Mesenchymal stem cell (in vitro differentiated cells and primary cell): Measurements from ENCODE around the gene ZNF460.

ENCODE experiments used
- DNase-seq: peaks from one replicate; pipeline ENCODE4 v3.0.0-alpha.2; 2013
- H2AFZ ChIP-seq: one replicate; pipeline ENCODE4 v1.6.1; 2013; ENCODE audit warnings: low read depth, mild to moderate bottlenecking, control low read depth, inconsistent platforms, low read length, moderate library complexity
- H2AK5ac ChIP-seq: 2 replicates; pipeline ENCODE4 v1.6.1; 2013; ENCODE audit warnings: low read length, moderate library complexity, mild to moderate bottlenecking, inconsistent platforms; ENCODE audit not compliant: severe bottlenecking
- H2BK120ac ChIP-seq: one replicate; pipeline ENCODE4 v1.6.1; 2013; ENCODE audit warnings: low read depth, mild to moderate bottlenecking, inconsistent platforms, low read length, moderate library complexity
- H2BK12ac ChIP-seq, 2 experiments: one replicate each; pipeline ENCODE4 v1.6.1; 2013; ENCODE audit warnings: inconsistent platforms in 2 of 2, low read length in 2 of 2, mild to moderate bottlenecking in 2 of 2, moderate library complexity in 2 of 2, control low read depth in 1 of 2
- H2BK15ac ChIP-seq: one replicate; pipeline ENCODE4 v1.6.1; 2013; ENCODE audit warnings: mild to moderate bottlenecking, low read depth, inconsistent platforms; ENCODE audit not compliant: poor library complexity, severe bottlenecking
- H2BK5ac ChIP-seq: 2 replicates; pipeline ENCODE4 v1.6.1; 2013; ENCODE audit warnings: low read depth, mild to moderate bottlenecking, low read length, control low read depth, inconsistent platforms; ENCODE audit not compliant: poor library complexity, severe bottlenecking
- H3K14ac ChIP-seq, 2 experiments: one replicate each; pipeline ENCODE4 v1.6.1; 2013; ENCODE audit warnings: inconsistent platforms in 2 of 2, low read length in 2 of 2, control low read depth in 1 of 2, mild to moderate bottlenecking in 1 of 2, moderate library complexity in 1 of 2
- H3K18ac ChIP-seq, 2 experiments: one replicate each; pipeline ENCODE4 v1.6.1; 2013; ENCODE audit warnings: inconsistent platforms in 2 of 2, low read length in 2 of 2, control low read depth in 1 of 2, low read depth in 1 of 2, mild to moderate bottlenecking in 1 of 2
- H3K23ac ChIP-seq, 2 experiments: one replicate each; pipeline ENCODE4 v1.6.1; 2013; ENCODE audit warnings: inconsistent platforms in 2 of 2, low read length in 2 of 2, mild to moderate bottlenecking in 2 of 2, moderate library complexity in 2 of 2, control low read depth in 1 of 2
- H3K27ac ChIP-seq: 2 replicates; pipeline ENCODE4 v1.5.1; 2013; ENCODE audit warnings: mild to moderate bottlenecking, moderate library complexity, low read length, control low read depth, inconsistent platforms; ENCODE audit not compliant: poor library complexity, severe bottlenecking
- H3K27me3 ChIP-seq, 2 experiments: 2 replicates each; pipeline versions ENCODE4 v1.6.1 to v1.7.0; 2013; ENCODE audit warnings: low read length in 2 of 2, mild to moderate bottlenecking in 2 of 2, moderate library complexity in 2 of 2, control low read depth in 1 of 2, inconsistent platforms in 1 of 2; ENCODE audit not compliant: control insufficient read depth in 1 of 2, insufficient read depth in 1 of 2
- H3K36me3 ChIP-seq, 2 experiments: 2 replicates each; pipeline versions ENCODE4 v1.6.1 to v1.7.0; 2013; ENCODE audit warnings: low read length in 2 of 2, control low read depth in 1 of 2, inconsistent platforms in 1 of 2, low read depth in 1 of 2, mild to moderate bottlenecking in 1 of 2; ENCODE audit not compliant: insufficient read depth in 2 of 2, control insufficient read depth in 1 of 2
- H3K4ac ChIP-seq, 2 experiments: one replicate each; pipeline ENCODE4 v1.6.1; 2013; ENCODE audit warnings: inconsistent platforms in 2 of 2, low read length in 2 of 2, mild to moderate bottlenecking in 2 of 2, moderate library complexity in 2 of 2, control low read depth in 1 of 2, low read depth in 1 of 2
- H3K4me1 ChIP-seq: 2 replicates; pipeline ENCODE4 v1.6.1; 2013; ENCODE audit warnings: low read depth, low read length, control low read depth; ENCODE audit not compliant: control insufficient read depth, insufficient read depth
- H3K4me2 ChIP-seq: 2 replicates; pipeline ENCODE4 v1.6.1; 2013; ENCODE audit warnings: low read length, mild to moderate bottlenecking, inconsistent platforms; ENCODE audit not compliant: poor library complexity, severe bottlenecking
- H3K4me3 ChIP-seq, 2 experiments: 2 replicates each; pipeline versions ENCODE4 v1.5.1 to v1.7.0; 2013; ENCODE audit warnings: low read length in 2 of 2, mild to moderate bottlenecking in 2 of 2, control low read depth in 1 of 2, low read depth in 1 of 2; ENCODE audit not compliant: insufficient read depth in 1 of 2
- H3K79me1 ChIP-seq: replicated peaks from 2 replicates; pipeline ENCODE4 v1.6.1; 2013; ENCODE audit warnings: mild to moderate bottlenecking, control low read depth, low read length, inconsistent platforms; ENCODE audit not compliant: poor library complexity, severe bottlenecking
- H3K9ac ChIP-seq: 2 replicates; pipeline ENCODE4 v1.7.0; 2013; ENCODE audit warnings: mild to moderate bottlenecking, low read length, moderate library complexity
- H3K9me3 ChIP-seq: 2 replicates; pipeline ENCODE4 v1.7.0; 2013; ENCODE audit warnings: mild to moderate bottlenecking, low read length; ENCODE audit not compliant: control insufficient read depth
- H4K8ac ChIP-seq: one replicate; pipeline ENCODE4 v1.6.1; 2013; ENCODE audit warnings: inconsistent platforms, mild to moderate bottlenecking, low read length, moderate library complexity
- H4K91ac ChIP-seq: one replicate; pipeline ENCODE4 v1.6.1; 2013; ENCODE audit warnings: mild to moderate bottlenecking, low read length, inconsistent platforms
- WGBS: methylation state at CpG from one replicate; pipeline ENCODE4 v1.1.7; 2013; ENCODE audit warnings: mixed read lengths; 5-methylcytosine and 5-hydroxymethylcytosine counted together

ZNF460 gene

DNA sequence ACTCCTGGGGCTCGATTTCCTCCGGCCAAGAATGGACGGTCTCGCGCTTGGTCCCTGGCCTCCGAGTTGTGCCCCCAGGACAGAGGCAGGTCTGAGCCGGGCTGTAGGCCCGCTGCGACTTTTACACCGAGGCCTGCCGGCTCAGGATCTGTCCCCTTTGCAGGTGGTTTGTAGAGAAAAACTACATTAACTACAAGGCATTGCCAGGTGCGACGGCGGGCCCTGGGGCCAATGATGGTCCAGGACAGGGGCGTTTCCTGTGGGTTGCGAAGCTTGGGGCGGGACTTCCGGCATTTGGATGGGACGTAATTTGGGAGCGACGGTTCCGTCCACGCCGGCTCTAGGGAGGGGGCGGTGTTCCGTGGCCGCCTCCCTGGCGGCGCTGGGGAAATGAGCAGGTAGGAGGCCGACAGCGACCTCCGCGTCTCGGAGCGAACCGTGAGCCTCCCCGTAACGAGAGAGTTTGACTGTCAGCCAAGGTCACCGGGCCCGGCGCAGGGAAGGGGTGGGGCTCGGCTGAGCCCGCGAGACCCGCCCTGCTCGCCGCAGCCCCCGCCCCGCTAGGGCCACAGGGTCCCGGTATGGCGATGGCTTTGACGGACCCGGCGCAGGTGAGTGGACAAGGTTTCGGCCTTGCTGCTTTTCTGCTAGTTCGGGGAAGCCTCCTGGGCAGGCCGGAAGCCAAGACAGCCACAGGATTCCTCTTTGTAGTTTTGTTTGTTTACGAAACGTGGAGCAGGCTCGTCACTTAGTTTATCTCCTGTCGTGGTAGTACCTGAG lies 39.8 kb upstream of the ZNF460 start, which contains the start of gene ZNF805:
ZNF805 (plus strand) TSS at position 322 of the 780 bp plus-strand sequence; CDS start at position 582, 260 bp downstream.
- Histone ChIP-seq H3K27ac (peak within 1 kb of the TSS; percentile 79), H2BK12ac (no peak within 1 kb of the TSS), H2AFZ (peak within 1 kb of the TSS; percentile 98), H3K79me1 (peaks cover 21% of the 10 kb centered on the region), H3K9ac (peak within 1 kb of the TSS; percentile 100), H3K18ac (peak within 1 kb of the TSS; percentile 86 to 93), H3K14ac (peak within 1 kb of the TSS in 1 of 2 experiments; percentile 76), H3K4me2 (peak within 1 kb of the TSS; percentile 72), H2BK5ac (peak within 1 kb of the TSS; percentile 20), H3K9me3 (no peaks in the 10 kb centered on the region), H2BK15ac (peak within 1 kb of the TSS; percentile 39), H4K91ac (peak within 1 kb of the TSS; percentile 87), H2AK5ac (no peak within 1 kb of the TSS), H3K23ac (no peak within 1 kb of the TSS), H3K4ac (peak within 1 kb of the TSS; percentile 80 to 93), H3K27me3 (no peaks in the 10 kb centered on the region), H2BK120ac (peak within 1 kb of the TSS; percentile 21), H3K36me3 (peaks cover 18 to 21% of the 10 kb centered on the region in 2 experiments), H4K8ac (peak within 1 kb of the TSS; percentile 99), H3K4me3 (peak within 1 kb of the TSS; percentile 89 to 100), H3K4me1 (peaks cover 9% of the 10 kb centered on the region)
- under 1% methylated on average over 60 of the region's 61 CpGs for WGBS
- peak; percentile 91 for DNase-seq

DNA sequence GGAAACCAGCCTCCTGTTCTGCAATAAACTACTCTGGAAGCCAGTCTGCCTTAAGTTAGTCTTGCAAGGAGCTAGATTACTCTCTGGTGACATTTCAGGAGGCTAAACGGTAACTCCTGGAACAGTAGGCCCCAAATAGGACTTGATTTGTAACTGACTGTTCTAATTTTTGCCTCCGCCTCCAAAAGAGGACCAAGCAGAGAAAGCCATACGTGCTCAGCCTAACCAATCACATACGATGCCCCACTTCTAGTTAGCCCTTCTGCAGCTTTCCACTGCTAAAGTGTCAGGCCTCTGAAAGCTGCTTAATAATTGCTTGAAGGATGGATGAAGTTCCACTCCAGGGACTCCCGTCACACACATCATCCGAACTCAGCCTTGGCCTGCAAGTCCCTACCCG lies 39.1 kb upstream of the ZNF460 start:
- Histone ChIP-seq H3K27ac (no peak overlapping the region), H3K14ac (no peak overlapping the region), H2BK15ac (no peak overlapping the region), H2AK5ac (no peak overlapping the region), H4K8ac (no peak overlapping the region), H3K4me1 (peaks cover 9% of the 10 kb centered on the region), H3K79me1 (peaks cover 26% of the 10 kb centered on the region), H3K4me2 (peak overlapping the region; percentile 64), H2BK5ac (no peak overlapping the region), H2BK120ac (no peak overlapping the region), H3K18ac (no peak overlapping the region), H4K91ac (no peak overlapping the region), H3K9me3 (no peaks in the 10 kb centered on the region), H2BK12ac (no peak overlapping the region), H3K4me3 (peak overlapping the region; percentile 89 to 100), H3K23ac (no peak overlapping the region), H2AFZ (no peak overlapping the region), H3K36me3 (peaks cover 22 to 27% of the 10 kb centered on the region in 2 experiments), H3K27me3 (no peaks in the 10 kb centered on the region), H3K9ac (peak overlapping the region; percentile 100), H3K4ac (peak overlapping the region; percentile 49 to 62)
- peak; percentile 46 for DNase-seq
- 44% methylated on average over 7 of the region's 7 CpGs for WGBS

DNA sequence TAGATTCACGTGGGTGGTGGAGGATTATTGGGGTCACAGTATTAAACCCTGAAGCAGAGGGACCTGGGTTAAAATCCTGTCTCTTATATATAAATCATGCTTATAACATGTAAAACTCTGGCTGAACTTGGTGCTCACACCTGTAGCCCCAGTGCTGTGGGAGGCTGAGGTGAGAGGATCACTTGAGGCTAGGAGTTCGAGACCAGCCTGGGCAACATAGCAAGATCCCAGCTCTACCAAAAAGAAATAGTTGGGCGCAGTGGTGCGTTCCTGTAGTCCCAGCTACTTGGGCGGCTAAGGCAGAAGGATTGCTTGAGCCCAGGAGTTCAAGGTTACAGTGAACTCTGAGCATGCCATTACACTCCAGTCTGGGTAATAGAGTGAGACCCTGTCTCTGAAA lies 37.5 kb upstream of the ZNF460 start:
- no peak overlapping the region for H3K23ac ChIP-seq
- no peak overlapping the region for H3K4me3 ChIP-seq
- no peak overlapping the region for H2BK5ac ChIP-seq
- no peak overlapping the region for H2AFZ ChIP-seq
- H2BK15ac ChIP-seq = no peak overlapping the region
- 95% methylated on average over 4 of the region's 5 CpGs for WGBS
- no peak overlapping the region for H3K18ac ChIP-seq
- no peak overlapping the region for H3K4me2 ChIP-seq
- H3K79me1 ChIP-seq = peaks cover 38% of the 10 kb centered on the region
- DNase-seq = no peak
- H3K36me3 ChIP-seq = peaks cover 37 to 43% of the 10 kb centered on the region in 2 experiments
- no peak overlapping the region for H2BK12ac ChIP-seq
- H4K8ac ChIP-seq = no peak overlapping the region
- H3K9ac ChIP-seq = no peak overlapping the region
- no peaks in the 10 kb centered on the region for H3K9me3 ChIP-seq
- no peak overlapping the region for H3K4ac ChIP-seq
- H3K4me1 ChIP-seq = peaks cover 9% of the 10 kb centered on the region
- no peak overlapping the region for H4K91ac ChIP-seq
- no peaks in the 10 kb centered on the region for H3K27me3 ChIP-seq
- H3K27ac ChIP-seq = no peak overlapping the region
- no peak overlapping the region for H2AK5ac ChIP-seq
- H3K14ac ChIP-seq = no peak overlapping the region
- H2BK120ac ChIP-seq = no peak overlapping the region

DNA sequence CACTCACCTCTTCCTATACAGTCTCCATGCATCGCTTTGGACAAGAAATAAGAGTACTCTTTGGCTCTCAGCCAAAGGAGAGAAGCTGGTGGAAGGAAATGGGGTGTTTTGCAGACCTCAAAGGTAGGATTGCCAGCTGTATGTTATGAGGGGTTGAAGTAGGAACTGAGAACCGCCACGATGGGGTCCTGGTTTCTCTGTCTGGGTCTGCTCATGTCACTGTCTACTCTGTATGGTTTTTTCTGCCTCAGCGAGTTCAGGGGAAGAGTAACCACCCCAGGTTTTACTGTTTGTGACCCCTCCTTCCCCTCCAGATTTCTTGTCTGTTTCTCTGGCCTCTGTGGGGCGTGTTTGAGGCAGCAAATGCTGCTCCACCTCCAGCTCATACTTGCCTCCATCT lies 35.8 kb upstream of the ZNF460 start:
- H3K23ac ChIP-seq = no peak overlapping the region

More for the DNA sequence above, 35.8 kb upstream of the ZNF460 start:
- H4K8ac ChIP-seq = no peak overlapping the region
- H2AFZ ChIP-seq = no peak overlapping the region
- no peak overlapping the region for H2BK120ac ChIP-seq
- no peak overlapping the region for H2BK12ac ChIP-seq
- no peak overlapping the region for H3K9ac ChIP-seq
- H3K27me3 ChIP-seq = no peaks in the 10 kb centered on the region
- H3K18ac ChIP-seq = no peak overlapping the region
- no peak overlapping the region for H2AK5ac ChIP-seq
- no peak overlapping the region for H4K91ac ChIP-seq
- DNase-seq = no peak
- H3K14ac ChIP-seq = no peak overlapping the region
- no peak overlapping the region for H3K4me3 ChIP-seq
- no peak overlapping the region for H3K4ac ChIP-seq
- H3K9me3 ChIP-seq = no peaks in the 10 kb centered on the region
- H3K4me1 ChIP-seq = peaks cover 9% of the 10 kb centered on the region
- peaks cover 48 to 59% of the 10 kb centered on the region in 2 experiments for H3K36me3 ChIP-seq
- no peak overlapping the region for H2BK15ac ChIP-seq
- no peak overlapping the region for H3K4me2 ChIP-seq
- H3K27ac ChIP-seq = no peak overlapping the region
- peaks cover 49% of the 10 kb centered on the region for H3K79me1 ChIP-seq
- no peak overlapping the region for H2BK5ac ChIP-seq
- WGBS = 97% methylated on average over 5 of the region's 5 CpGs
